Keratinocyte (primary cell): ENCODE results near the gene MRPL38.

Experiments used
- CTCF ChIP-seq, 3 experiments: IDR thresholded peaks in 1 of 3; conservative IDR thresholded peaks in 1 of 3; optimal IDR thresholded peaks in 1 of 3; 2 replicates in 2 of 3; 3 replicates in 1 of 3; pipeline versions ENCODE3 to v1.5.1; 2011; ENCODE audit warnings: low read length in 3 of 3, mild to moderate bottlenecking in 3 of 3, moderate library complexity in 2 of 3, control low read depth in 1 of 3, inconsistent platforms in 1 of 3; ENCODE audit not compliant: insufficient read depth in 2 of 3; ENCODE audit errors: extremely low read depth in 1 of 3
- EZH2 ChIP-seq: IDR thresholded peaks from one replicate; pipeline ENCODE4 v1.6.1; 2012; ENCODE audit warnings: inconsistent platforms, mild to moderate bottlenecking, low read length, moderate library complexity

- TF ChIP-seq CTCF (optimal IDR thresholded peaks at IDR 0.05 in 1 of 3, IDR thresholded peaks at IDR 0.05 in 1 of 3, conservative IDR thresholded peaks at IDR 0.05 in 1 of 3; ENCODE audit: extremely low read depth in 1 of 3, insufficient read depth in 2 of 3, low read length in 3 of 3) (no peak), EZH2 (no peak)
These were observed 20.4 kb upstream of the MRPL38 start for GRCh38 chr17:75925103-75925502.
